Activated B cell treated with CpG ODN at 0.5 μM for 24 hours (primary cell): ENCODE data around the gene DDX10. TPM values are rescaled to one million over a fixed set of nuclear protein-coding genes. Genes with fewer than 3 reads are reported as not detected.

Experiments
- ATAC-seq: fragments of 200-7000 bp; cut with Tn5 transposase; one replicate; pipeline ENCODE4 v1.10.0; 2021; ENCODE audit warnings: low read depth, mild to moderate bottlenecking, moderate library complexity
- CTCF ChIA-PET: fragments of 350-600 bp; sonication (Branson Sonifier 250); formaldehyde crosslinking; loops from one replicate; lab custom pipeline; 2021; ENCODE audit warnings: antibody characterized with exemption; lab: Charles Lee
- POLR2A ChIA-PET: fragments of 350-600 bp; sonication (Branson Sonifier 250); formaldehyde crosslinking; loops from one replicate; lab custom pipeline; 2021; ENCODE audit warnings: antibody characterized with exemption; lab: Charles Lee
- DNase-seq: peaks from one replicate; pipeline ENCODE4 v3.0.0; 2022
- H3K27ac Mint-ChIP-seq: one replicate; pipeline ENCODE4 v1.8.0; 2020; ENCODE audit warnings: mixed read lengths
- H3K27me3 Mint-ChIP-seq: one replicate; pipeline ENCODE4 v1.8.0; 2021; ENCODE audit warnings: mixed read lengths
- H3K36me3 Mint-ChIP-seq: one replicate; pipeline ENCODE4 v1.8.0; 2021; ENCODE audit warnings: low read depth, mixed read lengths
- H3K4me1 Mint-ChIP-seq: one replicate; pipeline ENCODE4 v1.8.0; 2021; ENCODE audit warnings: mixed read lengths
- H3K4me3 Mint-ChIP-seq: one replicate; pipeline ENCODE4 v1.8.0; 2020; ENCODE audit warnings: mild to moderate bottlenecking, mixed read lengths
- H3K9me3 Mint-ChIP-seq: one replicate; pipeline ENCODE4 v1.8.0; 2020; ENCODE audit warnings: mixed read lengths
- intact Hi-C: fragments of 100-400 bp; cut with micrococcal nuclease; formaldehyde crosslinking; loops from one replicate; pipeline ENCODE4 v1.15.1; 2024
- total RNA-seq: library from RNA; stranded (reverse); gene quantifications from 2 replicates; pipeline ENCODE4 v1.2.3, GENCODE V29; 2022
- TF ChIP-seq, protein P1 (sequence below): fragments of 200-600 bp; IDR thresholded peaks from one replicate; pipeline ENCODE4 v1.8.0; 2022; ENCODE audit warnings: antibody characterized with exemption, mild to moderate bottlenecking

Gene DDX10
- total RNA-seq, 1 donor from 2014 or later: 43.3 TPM

DNA sequence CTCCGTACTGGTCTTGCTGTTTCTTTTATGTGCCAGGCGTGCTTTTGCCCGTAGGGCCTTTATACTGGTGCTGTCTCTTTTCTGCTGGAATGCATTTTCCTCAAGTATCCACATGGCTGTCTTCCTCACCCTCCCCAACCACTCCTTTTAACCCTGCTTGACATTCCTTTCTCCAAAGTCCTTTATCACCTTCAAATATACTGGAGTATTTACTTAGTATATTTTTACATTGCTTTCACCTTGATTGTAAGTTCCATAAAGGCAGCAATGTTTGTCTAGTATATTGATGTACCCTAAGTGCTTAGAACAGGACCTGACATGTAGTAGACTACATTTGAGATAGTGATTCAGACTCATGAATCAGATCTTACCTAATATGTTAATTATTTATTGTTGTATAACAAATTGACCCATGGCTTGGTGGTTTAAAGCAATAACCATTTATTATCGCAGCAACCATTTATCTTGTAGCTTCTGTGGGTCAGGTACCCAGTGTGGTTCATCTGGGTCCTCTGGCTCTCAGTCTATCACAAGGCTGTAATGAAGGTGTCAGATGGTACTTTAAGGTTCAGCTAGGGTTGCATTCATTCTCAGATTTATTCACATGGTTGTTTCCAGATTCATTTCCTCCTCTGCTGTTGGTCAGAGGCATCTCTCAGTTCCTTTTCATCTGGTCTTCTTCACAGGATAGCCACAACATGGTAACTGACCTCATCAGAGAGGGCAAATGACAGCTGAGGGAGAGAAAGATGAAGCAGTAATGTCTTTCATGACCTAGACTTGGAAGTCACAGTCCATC, 34.2 kb downstream of the DDX10 start:
- intact Hi-C loops: loop anchor here (1.0 to 10.0 kb wide), 6 partner anchors 36 to 1736 kb away; no protein-coding TSS in a partner anchor
- no peak overlapping the region for H3K27ac Mint-ChIP-seq
- peaks cover 52% of the 10 kb centered on the region for H3K36me3 Mint-ChIP-seq
- no peak overlapping the region for H3K4me3 Mint-ChIP-seq
- H3K27me3 Mint-ChIP-seq: no peaks in the 10 kb centered on the region
- TF ChIP-seq, protein P1, sequence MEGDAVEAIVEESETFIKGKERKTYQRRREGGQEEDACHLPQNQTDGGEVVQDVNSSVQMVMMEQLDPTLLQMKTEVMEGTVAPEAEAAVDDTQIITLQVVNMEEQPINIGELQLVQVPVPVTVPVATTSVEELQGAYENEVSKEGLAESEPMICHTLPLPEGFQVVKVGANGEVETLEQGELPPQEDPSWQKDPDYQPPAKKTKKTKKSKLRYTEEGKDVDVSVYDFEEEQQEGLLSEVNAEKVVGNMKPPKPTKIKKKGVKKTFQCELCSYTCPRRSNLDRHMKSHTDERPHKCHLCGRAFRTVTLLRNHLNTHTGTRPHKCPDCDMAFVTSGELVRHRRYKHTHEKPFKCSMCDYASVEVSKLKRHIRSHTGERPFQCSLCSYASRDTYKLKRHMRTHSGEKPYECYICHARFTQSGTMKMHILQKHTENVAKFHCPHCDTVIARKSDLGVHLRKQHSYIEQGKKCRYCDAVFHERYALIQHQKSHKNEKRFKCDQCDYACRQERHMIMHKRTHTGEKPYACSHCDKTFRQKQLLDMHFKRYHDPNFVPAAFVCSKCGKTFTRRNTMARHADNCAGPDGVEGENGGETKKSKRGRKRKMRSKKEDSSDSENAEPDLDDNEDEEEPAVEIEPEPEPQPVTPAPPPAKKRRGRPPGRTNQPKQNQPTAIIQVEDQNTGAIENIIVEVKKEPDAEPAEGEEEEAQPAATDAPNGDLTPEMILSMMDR: no peak
- no peaks in the 10 kb centered on the region for H3K4me1 Mint-ChIP-seq
- DNase-seq: no peak
- POLR2A ChIA-PET: no interaction called here
- no peak for ATAC-seq
- CTCF ChIA-PET: interaction anchor here (1.1 to 1.9 kb wide), 5 partner anchors 8 to 1241 kb away, joined by 4 to 15 read pairs (median 13); no protein-coding TSS in a partner anchor
- H3K9me3 Mint-ChIP-seq: no peaks in the 10 kb centered on the region

DNA sequence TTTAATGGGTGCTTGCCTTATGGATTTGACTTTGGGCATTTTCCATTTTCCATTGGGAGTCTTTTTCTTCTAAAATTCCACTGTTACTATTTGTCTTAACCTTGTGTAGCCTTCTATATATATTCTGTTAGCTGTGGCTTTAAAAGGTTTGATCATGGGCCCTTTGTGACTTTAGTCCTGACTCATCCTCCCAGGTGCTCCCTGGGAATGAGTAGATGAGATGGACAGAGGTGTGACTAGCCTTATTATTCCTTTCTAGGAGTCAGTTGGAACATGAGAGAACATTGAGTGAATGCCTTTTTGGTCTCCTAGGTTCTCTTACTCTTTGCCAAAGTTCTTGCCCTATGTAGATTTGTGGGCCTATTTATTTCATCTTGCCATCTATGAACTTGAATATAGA, 39.0 kb downstream of the DDX10 start:
- Mint-ChIP-seq H3K9me3 (peaks cover 3% of the 10 kb centered on the region), H3K27me3 (no peaks in the 10 kb centered on the region), H3K4me3 (no peak overlapping the region), H3K36me3 (peaks cover 81% of the 10 kb centered on the region), H3K27ac (no peak overlapping the region), H3K4me1 (no peaks in the 10 kb centered on the region)
- CTCF ChIA-PET: no interaction called here
- intact Hi-C loops: no loop called here
- POLR2A ChIA-PET: no interaction called here
- TF ChIP-seq, protein P1: no peak
- ATAC-seq (no peak), DNase-seq (no peak)

DNA sequence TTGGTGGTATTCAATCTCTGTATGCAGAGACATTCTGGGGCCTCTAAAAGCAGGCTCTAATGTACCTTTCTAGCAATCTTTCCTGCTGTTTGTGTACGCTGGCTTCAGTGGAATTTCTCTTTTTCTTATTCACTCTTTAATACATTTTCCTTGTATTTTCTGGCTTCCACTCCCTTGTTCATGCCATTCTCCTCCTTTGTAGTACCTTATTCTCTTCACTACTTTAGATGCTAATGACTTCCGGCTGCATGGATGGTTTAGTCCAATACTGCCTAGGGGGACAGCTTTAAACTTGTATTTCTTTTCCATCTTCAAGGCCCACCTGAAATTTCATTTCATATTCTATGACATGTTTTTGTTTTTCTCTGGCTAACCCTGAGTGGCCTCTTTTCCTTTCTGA, 40.2 kb downstream of the DDX10 start:
- ChIA-PET CTCF (no interaction called here), POLR2A (no interaction called here)
- TF ChIP-seq, protein P1: no peak
- Mint-ChIP-seq H3K27ac (no peak overlapping the region), H3K27me3 (no peaks in the 10 kb centered on the region), H3K4me1 (no peaks in the 10 kb centered on the region), H3K36me3 (peaks cover 82% of the 10 kb centered on the region), H3K4me3 (no peak overlapping the region), H3K9me3 (peaks cover 6% of the 10 kb centered on the region)
- ATAC-seq (no peak), DNase-seq (no peak)
- intact Hi-C loops: no loop called here

DNA sequence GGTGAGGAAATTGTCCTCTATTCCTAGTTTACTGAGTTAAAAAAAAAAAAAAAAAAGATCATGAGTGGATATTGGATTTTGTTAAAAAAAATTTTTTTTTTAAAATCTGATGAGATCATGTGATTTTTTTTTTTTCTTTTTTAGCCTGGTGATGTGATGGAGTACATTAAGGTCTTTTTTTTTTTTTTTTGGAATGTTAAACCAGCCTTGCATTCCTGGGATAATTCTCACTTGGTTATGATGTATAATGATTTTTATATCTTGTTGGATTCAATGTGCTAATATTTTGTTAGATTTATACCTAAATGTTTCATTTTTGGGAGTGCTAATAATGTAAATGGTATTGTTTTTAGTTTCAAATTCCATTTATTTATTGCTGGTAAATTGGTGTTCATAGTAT, 43.3 kb downstream of the DDX10 start:
- CTCF ChIA-PET: interaction anchor here (1.8 kb wide), 1 partner anchor 10 kb away, joined by 6 read pairs; no protein-coding TSS in a partner anchor

DNA sequence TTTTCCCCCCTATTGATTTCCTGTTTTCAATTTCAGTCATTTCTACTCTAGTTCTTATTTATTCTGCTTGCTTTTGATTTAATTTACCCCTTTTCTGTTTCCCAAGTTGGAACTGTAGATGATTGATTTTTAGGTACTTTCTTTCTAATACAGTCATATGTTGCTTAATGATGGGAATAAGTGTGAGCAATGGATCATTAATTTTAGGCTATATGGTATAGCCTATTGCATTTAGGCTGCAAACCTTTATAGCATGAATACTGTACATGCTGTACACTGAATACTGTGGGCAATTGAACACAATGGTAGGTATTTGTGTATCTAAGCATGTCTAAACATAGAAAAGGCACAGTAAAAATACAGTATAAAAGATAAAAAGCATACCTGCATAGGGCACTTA, 44.9 kb downstream of the DDX10 start:
- Mint-ChIP-seq H3K27ac (no peak overlapping the region), H3K4me3 (no peak overlapping the region), H3K4me1 (peaks cover 7% of the 10 kb centered on the region), H3K9me3 (peaks cover 6% of the 10 kb centered on the region), H3K36me3 (peaks cover 84% of the 10 kb centered on the region), H3K27me3 (no peaks in the 10 kb centered on the region)
- no peak for ATAC-seq
- intact Hi-C loops: no loop called here
- no peak for DNase-seq
- ChIA-PET CTCF (interaction anchor here (0.6 kb wide), 1 partner anchor 12 kb away, joined by 3 read pairs; no protein-coding TSS in a partner anchor), POLR2A (no interaction called here)
- TF ChIP-seq, protein P1: no peak

More for the DNA sequence above, 43.3 kb downstream of the DDX10 start:
- POLR2A ChIA-PET: no interaction called here
- TF ChIP-seq, protein P1: no peak
- Mint-ChIP-seq H3K4me1 (peaks cover 2% of the 10 kb centered on the region), H3K4me3 (no peak overlapping the region), H3K27me3 (no peaks in the 10 kb centered on the region), H3K36me3 (peaks cover 87% of the 10 kb centered on the region), H3K9me3 (peaks cover 6% of the 10 kb centered on the region), H3K27ac (no peak overlapping the region)
- intact Hi-C loops: no loop called here
- DNase-seq (no peak), ATAC-seq (no peak)
